Heart right ventricle (tissue), 16 donors: ENCODE data around the gene GTF3C2. TPM values are rescaled to one million over a fixed set of nuclear protein-coding genes. Genes with fewer than 3 reads are reported as not detected.

Experiments
- ATAC-seq, 8 donors: fragments of 200-7000 bp; cut with Tn5 transposase; one replicate each; pipeline ENCODE4 v1.9.1; 2020; ENCODE audit warnings: mild to moderate bottlenecking in 8 of 8, moderate library complexity in 8 of 8, moderate number of reproducible peaks in 1 of 8
- DNase-seq, 2 donors: peaks; one replicate each; pipeline ENCODE4 v3.0.0-alpha.2; 2020
- H3K27ac ChIP-seq, 10 donors: fragments of 200-600 bp; sonication (generic) in 2 of 10; one replicate each; pipeline versions ENCODE4 v1.5.0 to v1.8.0; 2020 to 2022; ENCODE audit warnings: mild to moderate bottlenecking in 3 of 10
- H3K27me3 ChIP-seq, 7 donors: fragments of 200-600 bp; one replicate each; pipeline ENCODE4 v1.8.0; 2021 to 2022; ENCODE audit warnings: mild to moderate bottlenecking in 2 of 7
- H3K36me3 ChIP-seq, 9 donors: fragments of 200-600 bp; sonication (generic) in 1 of 9; one replicate each; pipeline versions ENCODE4 v1.5.0 to v1.8.0; 2020 to 2022; ENCODE audit warnings: mild to moderate bottlenecking in 2 of 9
- H3K4me1 ChIP-seq, 9 donors: fragments of 200-600 bp; sonication (generic) in 1 of 9; one replicate each; pipeline versions ENCODE4 v1.5.0 to v1.8.0; 2020 to 2022; ENCODE audit warnings: mild to moderate bottlenecking in 4 of 9
- H3K4me3 ChIP-seq, 10 donors: fragments of 200-600 bp; sonication (generic) in 2 of 10; one replicate each; pipeline versions ENCODE4 v1.5.0 to v1.8.0; 2020 to 2022; ENCODE audit warnings: mild to moderate bottlenecking in 7 of 10, moderate library complexity in 2 of 10
- H3K9me3 ChIP-seq, 11 donors: fragments of 200-600 bp in 10 of 11; sonication (generic) in 2 of 11; one replicate each; pipeline versions ENCODE4 v1.5.0 to v1.8.0; 2013 to 2022; ENCODE audit warnings: mild to moderate bottlenecking in 2 of 11, control low read depth in 1 of 11, moderate library complexity in 1 of 11
- CTCF ChIP-seq, 9 donors: fragments of 200-600 bp; sonication (generic) in 2 of 9; IDR thresholded peaks; one replicate each; pipeline versions ENCODE4 v1.5.0 to v1.8.0; 2021 to 2022; ENCODE audit warnings: antibody characterized with exemption in 9 of 9, mild to moderate bottlenecking in 5 of 9, moderate library complexity in 1 of 9
- WGBS, 2 donors: extraction: QIAGEN DNeasy Blood & Tissue Kit; methylation state at CpG; one replicate each; pipeline ENCODE4 v1.1.7; 2013; ENCODE audit warnings: inconsistent platforms in 1 of 2; 5-methylcytosine and 5-hydroxymethylcytosine counted together
- intact Hi-C, 10 donors: fragments of 100-400 bp; cut with DNase I; formaldehyde crosslinking; loops; one replicate each; pipeline versions ENCODE4 v1.11.1 to v1.14.2; 2022
- polyA plus RNA-seq, 2 donors: library from polyadenylated mRNA; stranded (reverse); fragments of 200-250 nt; gene quantifications; one replicate each; pipeline ENCODE4 v1.2.3, GENCODE V29; 2013
- total RNA-seq, 10 donors: library from RNA; stranded (reverse); fragmentation: NEBNext Ultra II Directional in 3 of 10; extraction: Animal tissue kit (Norgen Biotek cat#: 25700) in 3 of 10; gene quantifications; one replicate each; pipeline versions ENCODE4 v1.2.1 to v1.2.4, GENCODE V29; 2021 to 2023
- donor health status: Arrhythmogenic right ventricular cardiomyopathy.
- donor health status: ischemic (EF 13 %, LVEDD 7.1; RV severe dilation, severe dysfunction).
- donor health status: healthy with polysubstance abuse.
- donor health status: DM: no; HTN: yes; CAD: no.
- donor health status: DM: no; HTN: no; CAD: no.
- donor health status: ischemic (EF 25% LVEDD 6.9; RV normal size, moderate dysfunction).
- donor health status: ischemic (EF 25% LVEDD 5.7; RV mildly dilated, moderate dysfunction).
- donor health status: healthy.
- donor health status: DM: yes; HTN: yes; CAD: no.
- donor health status: Ischemic cardiomyopathy.
- donor health status: ischemic (EF 35%, LVEDD 5.7; RV mildly dilated, moderate dysfunction).
- donor health status: nonischemic (EF 11% LVEDD 7.7; RV severe dilation, severe dysfunction).
- donor health status: DM: yes; HTN: yes; CAD: no.
- donor health status: PGD.
- donor health status: ischemic (EF 29% LVEDD 5.4; RV normal size, mild dysfunction).
- donor health status: nonischemic (EF 23%, LVEDD 6.1; RV moderate dilation, normal function).

Gene GTF3C2
- total and polyA plus RNA-seq, 12 donors: 17.6 to 30.3 (median 23.6) TPM

- 27 to 36% methylated on average over 5 of the region's 5 CpGs for WGBS, 2 donors
- DNase-seq (peak in 1 of 2 donors; percentile 63), ATAC-seq (peak; percentile 75 to 91 (median 88))
- TF ChIP-seq CTCF (IDR thresholded peaks at IDR 0.05): no peak
- no peaks in the 10 kb centered on the region for H3K36me3 ChIP-seq
- H3K27me3 ChIP-seq: peaks cover 0 to 15% (median 4%) of the 10 kb centered on the region in 7 donors
- peaks cover 0 to 32% (median 18%) of the 10 kb centered on the region in 9 donors for H3K4me1 ChIP-seq
- intact Hi-C loops: loop anchor here in 8 of 10 donors (1.0 to 10.0 kb wide), 9 partner anchors 21 to 320 kb away; no protein-coding TSS in a partner anchor
- peak within 1 kb of the TSS; percentile 30 to 69 (median 56) for H3K4me3 ChIP-seq
- peak within 1 kb of the TSS; percentile 85 to 97 (median 92) for H3K27ac ChIP-seq
- H3K9me3 ChIP-seq: no peaks in the 10 kb centered on the region
Measured at GRCh38 chr2:27281855-27282559, 74.6 kb downstream of the GTF3C2 start, which contains the start of gene TRIM54. Gene TRIM54 (plus strand): TSS chr2:27282429. CDS start chr2:27282732, 303 bp downstream.

- TF ChIP-seq CTCF (IDR thresholded peaks at IDR 0.05): no peak
- H3K4me3 ChIP-seq: peak overlapping the region in 1 of 10 donors; percentile 62
- 51 to 54% methylated on average over 3 of the region's 3 CpGs for WGBS, 2 donors
- H3K9me3 ChIP-seq: no peaks in the 10 kb centered on the region
- peak in 6 of 8 donors; percentile 10 to 58 (median 22) for ATAC-seq
- peaks cover 0 to 26% (median 15%) of the 10 kb centered on the region in 9 donors for H3K4me1 ChIP-seq
- H3K36me3 ChIP-seq: no peaks in the 10 kb centered on the region
- no peak for DNase-seq
- peaks cover 0 to 16% (median 4%) of the 10 kb centered on the region in 7 donors for H3K27me3 ChIP-seq
- intact Hi-C loops: loop anchor here in 8 of 10 donors (1.0 to 10.0 kb wide), 9 partner anchors 21 to 319 kb away; no protein-coding TSS in a partner anchor
- H3K27ac ChIP-seq: peak overlapping the region; percentile 85 to 97 (median 92)
Measured at GRCh38 chr2:27281442-27281841, 75.1 kb downstream of the GTF3C2 start.

GRCh38 chr2:27280826-27281225 lies 75.7 kb downstream of the GTF3C2 start:
- WGBS, 2 donors: 72 to 83% methylated on average over 3 of the region's 3 CpGs
- Histone ChIP-seq H3K36me3 (no peaks in the 10 kb centered on the region), H3K4me3 (no peak overlapping the region), H3K9me3 (no peaks in the 10 kb centered on the region), H3K27me3 (peaks cover 0 to 16% (median 4%) of the 10 kb centered on the region in 7 donors), H3K4me1 (peaks cover 0 to 26% (median 15%) of the 10 kb centered on the region in 9 donors), H3K27ac (peak overlapping the region; percentile 85 to 97 (median 92))
- no peak for TF ChIP-seq CTCF (IDR thresholded peaks at IDR 0.05)
- no peak for DNase-seq
- ATAC-seq: no peak
- intact Hi-C loops: loop anchor here in 8 of 10 donors (1.0 to 10.0 kb wide), 10 partner anchors 22 to 319 kb away; no protein-coding TSS in a partner anchor

GRCh38 chr2:27278010-27278409 lies 78.6 kb downstream of the GTF3C2 start:
- H3K9me3 ChIP-seq: no peaks in the 10 kb centered on the region
- no peaks in the 10 kb centered on the region for H3K36me3 ChIP-seq
- no peak overlapping the region for H3K27ac ChIP-seq
- WGBS, 2 donors: 62 to 85% methylated on average over 1 of the region's 1 CpG
- DNase-seq (no peak), ATAC-seq (no peak)
- intact Hi-C loops: loop anchor here in 2 of 10 donors (2.0 kb wide), 1 partner anchor 179 kb away; no protein-coding TSS in a partner anchor
- H3K4me3 ChIP-seq: no peak overlapping the region
- H3K27me3 ChIP-seq: peaks cover 0 to 16% (median 3%) of the 10 kb centered on the region in 7 donors
- TF ChIP-seq CTCF (IDR thresholded peaks at IDR 0.05): no peak
- peaks cover 0 to 42% (median 23%) of the 10 kb centered on the region in 9 donors for H3K4me1 ChIP-seq

Other genes starting within 250 kb of the GTF3C2 start
- 1 to 10 TPM in 3 of 10 donors, under 1 TPM in 7; 0.21 to 1.2 (median 0.68) TPM for gene CGREF1, start 237.6 kb downstream of the GTF3C2 start, total RNA-seq
- gene CGREF1, start 237.6 kb downstream of the GTF3C2 start, polyA plus RNA-seq: under 1 TPM; 0.57 to 0.73 TPM
- gene ABHD1, start 232.9 kb downstream of the GTF3C2 start, total RNA-seq: 1 to 10 TPM in 9 of 10 donors, under 1 TPM in 1; 0.81 to 3.5 (median 2.5) TPM
- gene ABHD1, start 232.9 kb downstream of the GTF3C2 start, polyA plus RNA-seq: 10 to 100 TPM in 1 of 2 donors, under 1 TPM in 1; 0.29 to 12.1 TPM
- gene PREB, start 222.1 kb downstream of the GTF3C2 start, total RNA-seq: 10 to 100 TPM; 41.6 to 57.2 (median 48.7) TPM
- gene PREB, start 222.1 kb downstream of the GTF3C2 start, polyA plus RNA-seq: 10 to 100 TPM; 60.9 to 73.7 TPM
- not detected for gene PRR30, start 217.4 kb downstream of the GTF3C2 start, total RNA-seq
- gene PRR30, start 217.4 kb downstream of the GTF3C2 start, polyA plus RNA-seq: not detected
- gene TCF23, start 207.8 kb downstream of the GTF3C2 start, total RNA-seq: under 1 TPM in 8 of 10 donors, not detected in 2; 0.05 to 0.21 (median 0.08) TPM
- under 1 TPM; 0.07 to 0.09 TPM for gene TCF23, start 207.8 kb downstream of the GTF3C2 start, polyA plus RNA-seq
- 100 to 1,000 TPM; 116 to 162 (median 129) TPM for gene ATRAID, start 144.7 kb downstream of the GTF3C2 start, total RNA-seq
- 100 to 1,000 TPM; 140 to 144 TPM for gene ATRAID, start 144.7 kb downstream of the GTF3C2 start, polyA plus RNA-seq
- gene SLC5A6, start 144.5 kb downstream of the GTF3C2 start, total RNA-seq: 10 to 100 TPM in 3 of 10 donors, 1 to 10 TPM in 7; 5.3 to 17.0 (median 8.8) TPM
- 10 to 100 TPM in 1 of 2 donors, 1 to 10 TPM in 1; 9.3 to 20.5 TPM for gene SLC5A6, start 144.5 kb downstream of the GTF3C2 start, polyA plus RNA-seq
- gene CAD, start 139.4 kb downstream of the GTF3C2 start, total RNA-seq: 10 to 100 TPM in 1 of 10 donors, 1 to 10 TPM in 9; 6.1 to 10.6 (median 7.2) TPM
- 1 to 10 TPM; 8.3 to 8.6 TPM for gene CAD, start 139.4 kb downstream of the GTF3C2 start, polyA plus RNA-seq
- 10 to 100 TPM in 7 of 10 donors, 1 to 10 TPM in 3; 6.0 to 35.8 (median 10.6) TPM for gene SLC30A3, start 93.7 kb downstream of the GTF3C2 start, total RNA-seq
- gene SLC30A3, start 93.7 kb downstream of the GTF3C2 start, polyA plus RNA-seq: 1 to 10 TPM; 4.3 to 7.4 TPM
- 1 to 10 TPM in 9 of 10 donors, under 1 TPM in 1; 0.94 to 6.0 (median 1.6) TPM for gene DNAJC5G, start 81.3 kb downstream of the GTF3C2 start, total RNA-seq
- gene DNAJC5G, start 81.3 kb downstream of the GTF3C2 start, polyA plus RNA-seq: 1 to 10 TPM in 1 of 2 donors, under 1 TPM in 1; 0.19 to 3.7 TPM
- 100 to 1,000 TPM; 204 to 303 (median 249) TPM for gene TRIM54, start 74.3 kb downstream of the GTF3C2 start, total RNA-seq
- 100 to 1,000 TPM; 131 to 568 TPM for gene TRIM54, start 74.3 kb downstream of the GTF3C2 start, polyA plus RNA-seq
- gene UCN, start 48.3 kb downstream of the GTF3C2 start, total RNA-seq: 1 to 10 TPM in 5 of 10 donors, under 1 TPM in 4, not detected in 1; 0.51 to 2.0 (median 1.1) TPM
- gene UCN, start 48.3 kb downstream of the GTF3C2 start, polyA plus RNA-seq: 1 to 10 TPM; 3.3 to 4.1 TPM
- gene MPV17, start 33.7 kb downstream of the GTF3C2 start, total RNA-seq: 10 to 100 TPM; 40.8 to 84.9 (median 66.6) TPM
- 100 to 1,000 TPM in 1 of 2 donors, 10 to 100 TPM in 1; 93.9 to 220 TPM for gene MPV17, start 33.7 kb downstream of the GTF3C2 start, polyA plus RNA-seq
- gene EIF2B4, start 13.6 kb upstream of the GTF3C2 start, total RNA-seq: 10 to 100 TPM; 26.4 to 47.9 (median 34.7) TPM
- gene EIF2B4, start 13.6 kb upstream of the GTF3C2 start, polyA plus RNA-seq: 10 to 100 TPM; 60.4 to 70.7 TPM
- gene SNX17, start 13.9 kb upstream of the GTF3C2 start, total RNA-seq: 10 to 100 TPM; 54.5 to 82.5 (median 68.8) TPM
- 10 to 100 TPM; 32.4 to 79.8 TPM for gene SNX17, start 13.9 kb upstream of the GTF3C2 start, polyA plus RNA-seq
- 10 to 100 TPM in 1 of 10 donors, 1 to 10 TPM in 9; 4.5 to 11.5 (median 6.8) TPM for gene ZNF513, start 24.0 kb upstream of the GTF3C2 start, total RNA-seq
- gene ZNF513, start 24.0 kb upstream of the GTF3C2 start, polyA plus RNA-seq: 10 to 100 TPM; 12.6 to 15.4 TPM
- 10 to 100 TPM; 28.4 to 46.1 (median 33.0) TPM for gene PPM1G, start 52.8 kb upstream of the GTF3C2 start, total RNA-seq
- 10 to 100 TPM; 34.7 to 72.6 TPM for gene PPM1G, start 52.8 kb upstream of the GTF3C2 start, polyA plus RNA-seq
- 10 to 100 TPM; 47.6 to 69.7 (median 59.2) TPM for gene NRBP1, start 71.9 kb upstream of the GTF3C2 start, total RNA-seq
- 10 to 100 TPM; 25.5 to 97.4 TPM for gene NRBP1, start 71.9 kb upstream of the GTF3C2 start, polyA plus RNA-seq
- gene KRTCAP3, start 85.6 kb upstream of the GTF3C2 start, total RNA-seq: under 1 TPM in 6 of 10 donors, not detected in 4; 0.37 to 0.85 (median 0.57) TPM
- under 1 TPM; 0.23 to 0.51 TPM for gene KRTCAP3, start 85.6 kb upstream of the GTF3C2 start, polyA plus RNA-seq
- gene IFT172, start 133.0 kb upstream of the GTF3C2 start, total RNA-seq: 10 to 100 TPM; 12.7 to 30.6 (median 16.1) TPM
- gene IFT172, start 133.0 kb upstream of the GTF3C2 start, polyA plus RNA-seq: 10 to 100 TPM; 11.1 to 65.7 TPM
- gene FNDC4, start 138.4 kb upstream of the GTF3C2 start, total RNA-seq: 10 to 100 TPM in 1 of 10 donors, 1 to 10 TPM in 7, under 1 TPM in 2; 0.58 to 11.7 (median 1.7) TPM
- gene FNDC4, start 138.4 kb upstream of the GTF3C2 start, polyA plus RNA-seq: 10 to 100 TPM in 1 of 2 donors, 1 to 10 TPM in 1; 2.3 to 11.3 TPM
- 1 to 10 TPM in 1 of 10 donors, under 1 TPM in 1, not detected in 8; 0.19 to 1.6 TPM for gene GCKR, start 140.1 kb upstream of the GTF3C2 start, total RNA-seq
- gene GCKR, start 140.1 kb upstream of the GTF3C2 start, polyA plus RNA-seq: under 1 TPM; 0.88 to 0.91 TPM
- gene ZNF512, start 226.3 kb upstream of the GTF3C2 start, total RNA-seq: 10 to 100 TPM; 15.1 to 27.7 (median 20.3) TPM
- 10 to 100 TPM; 10.2 to 10.5 TPM for gene ZNF512, start 226.3 kb upstream of the GTF3C2 start, polyA plus RNA-seq